RWPE2 (cell line): Measurements from ENCODE around the gene CSNK1G1.
"Not testable (repeated sequence)": the region's sequence is repeated elsewhere in the genome, so short reads cannot be mapped to it uniquely, and the experiment has no call there.

Experiments
- ATAC-seq: fragments of 200-7000 bp; cut with Tn5 transposase; 3 replicates; pipeline ENCODE4 v1.9.1; 2021; ENCODE audit warnings: low read depth
- DNase-seq: peaks from one replicate; pipeline ENCODE4 v3.0.0-alpha.2; 2020; ENCODE audit warnings: low spot score
- H3K27ac ChIP-seq: fragments of 450-650 bp; 2 replicates; pipeline ENCODE4 v1.5.1; 2017; ENCODE audit warnings: mild to moderate bottlenecking; ENCODE audit not compliant: poor library complexity, severe bottlenecking
- H3K27me3 ChIP-seq: fragments of 250-450 bp; sonication (Bioruptor Pico); 2 replicates; pipeline ENCODE4 v1.5.1; 2021; ENCODE audit warnings: mild to moderate bottlenecking, moderate library complexity; ENCODE audit not compliant: insufficient read depth, poor library complexity, severe bottlenecking
- H3K36me3 ChIP-seq: fragments of 250-450 bp; sonication (Bioruptor Pico); 2 replicates; pipeline ENCODE4 v1.5.1; 2020; ENCODE audit warnings: low read depth, mild to moderate bottlenecking, moderate library complexity
- H3K4me1 ChIP-seq: fragments of 250-450 bp; sonication (Bioruptor Pico); 2 replicates; pipeline ENCODE4 v1.5.1; 2021; ENCODE audit warnings: mild to moderate bottlenecking, moderate library complexity; ENCODE audit not compliant: insufficient read depth, poor library complexity, severe bottlenecking
- H3K4me3 ChIP-seq: fragments of 250-450 bp; sonication (Bioruptor Pico); 2 replicates; pipeline ENCODE4 v1.5.1; 2021; ENCODE audit warnings: mild to moderate bottlenecking, moderate library complexity; ENCODE audit not compliant: severe bottlenecking
- H3K9me3 ChIP-seq: fragments of 250-450 bp; sonication (Bioruptor Pico); 2 replicates; pipeline ENCODE4 v1.5.1; 2021; ENCODE audit warnings: mild to moderate bottlenecking, moderate library complexity; ENCODE audit not compliant: severe bottlenecking
- CTCF ChIP-seq: fragments of 450-650 bp; IDR thresholded peaks from one replicate; pipeline ENCODE4 v1.5.1; 2017; ENCODE audit warnings: mild to moderate bottlenecking, moderate library complexity; ENCODE audit not compliant: poor library complexity, severe bottlenecking

CSNK1G1 gene

DNA sequence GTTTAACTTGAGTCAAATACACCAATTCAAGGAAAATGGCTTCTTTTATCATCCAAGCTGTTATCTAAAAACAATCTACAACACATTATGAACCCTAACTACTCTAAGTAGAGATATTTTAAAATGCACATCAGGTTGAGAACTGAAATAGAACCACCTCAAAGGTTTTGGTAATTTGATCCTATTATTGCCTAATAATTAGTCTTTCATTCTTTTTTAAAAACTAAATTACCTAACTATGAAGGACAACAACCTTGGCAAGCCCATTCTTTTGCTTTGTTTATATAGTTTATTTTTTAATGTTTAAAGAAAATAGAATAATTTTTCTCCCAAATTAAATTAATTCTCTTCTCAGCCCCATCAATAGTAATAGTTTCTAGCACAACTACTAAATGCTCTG lies 132.1 kb downstream of the CSNK1G1 start:
- Histone ChIP-seq H3K27ac (no peak overlapping the region), H3K4me1 (peaks cover 10% of the 10 kb centered on the region), H3K4me3 (no peak overlapping the region), H3K36me3 (no peaks in the 10 kb centered on the region), H3K9me3 (no peaks in the 10 kb centered on the region), H3K27me3 (no peaks in the 10 kb centered on the region)
- DNase-seq (no peak), ATAC-seq (no peak)
- no peak for TF ChIP-seq CTCF

DNA sequence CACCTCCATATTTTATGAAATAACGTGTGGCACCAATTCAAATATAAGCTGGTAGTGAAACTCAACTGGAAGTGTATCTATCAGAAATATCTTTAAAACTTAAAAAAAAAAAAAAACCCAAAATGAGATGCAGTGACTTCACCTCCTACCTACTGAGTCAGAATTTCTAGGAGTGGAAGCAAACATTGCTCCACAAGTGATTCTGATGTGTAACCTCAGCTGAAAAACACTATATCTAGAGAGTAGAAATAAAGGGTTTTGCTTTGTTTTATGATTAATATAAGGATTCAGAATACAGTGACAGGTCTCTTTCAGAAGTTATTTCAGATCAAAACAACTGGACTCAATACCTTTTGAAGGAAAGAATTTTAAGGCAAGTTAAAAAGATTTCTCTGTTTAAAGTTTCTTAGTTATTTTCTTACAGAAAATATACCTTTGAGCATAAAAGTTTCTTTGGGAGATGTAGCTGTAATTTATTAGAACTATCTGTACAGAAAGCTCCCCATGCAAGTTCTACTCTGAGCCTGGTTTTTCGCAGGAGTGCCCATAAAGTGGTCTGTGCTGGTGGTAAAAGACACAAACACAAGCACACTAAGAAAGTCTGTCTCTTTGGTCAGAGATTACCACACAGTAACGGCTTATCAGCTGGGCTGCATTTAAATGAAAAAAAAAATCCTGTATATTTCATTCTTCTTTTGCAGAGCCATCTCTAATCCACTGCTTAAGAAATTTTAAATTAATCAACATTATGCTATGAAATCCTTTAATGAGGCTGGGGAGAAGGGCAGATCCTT lies 133.2 kb downstream of the CSNK1G1 start:
- no peak for DNase-seq
- Histone ChIP-seq H3K36me3 (no peaks in the 10 kb centered on the region), H3K27ac (no peak overlapping the region)

DNA sequence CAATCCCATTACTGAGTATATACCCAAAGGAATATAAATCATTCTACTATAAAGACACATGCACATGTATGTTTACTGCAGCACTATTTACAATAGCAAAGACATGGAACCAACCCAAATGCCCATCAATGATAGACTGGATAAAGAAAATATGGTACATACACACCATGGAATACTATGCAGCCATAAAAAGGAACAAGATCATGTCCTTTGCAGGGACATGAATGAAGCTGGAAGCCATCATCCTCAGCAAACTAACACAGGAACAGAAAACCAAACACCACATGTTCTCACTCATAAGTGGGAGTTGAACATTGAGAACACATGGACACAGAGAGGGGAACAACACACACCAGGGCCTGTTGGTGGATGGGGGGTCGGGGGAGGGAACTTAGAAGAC lies 134.1 kb downstream of the CSNK1G1 start:
- H3K27ac ChIP-seq, ATAC-seq, H3K9me3 ChIP-seq, H3K4me3 ChIP-seq, H3K27me3 ChIP-seq, H3K36me3 ChIP-seq, DNase-seq: not testable (repeated sequence)
- peaks cover 10% of the 10 kb centered on the region for H3K4me1 ChIP-seq

More for the DNA sequence above, 133.2 kb downstream of the CSNK1G1 start:
- peaks cover 10% of the 10 kb centered on the region for H3K4me1 ChIP-seq
- no peak for TF ChIP-seq CTCF
- no peak overlapping the region for H3K4me3 ChIP-seq
- no peaks in the 10 kb centered on the region for H3K9me3 ChIP-seq
- no peaks in the 10 kb centered on the region for H3K27me3 ChIP-seq
- no peak for ATAC-seq

DNA sequence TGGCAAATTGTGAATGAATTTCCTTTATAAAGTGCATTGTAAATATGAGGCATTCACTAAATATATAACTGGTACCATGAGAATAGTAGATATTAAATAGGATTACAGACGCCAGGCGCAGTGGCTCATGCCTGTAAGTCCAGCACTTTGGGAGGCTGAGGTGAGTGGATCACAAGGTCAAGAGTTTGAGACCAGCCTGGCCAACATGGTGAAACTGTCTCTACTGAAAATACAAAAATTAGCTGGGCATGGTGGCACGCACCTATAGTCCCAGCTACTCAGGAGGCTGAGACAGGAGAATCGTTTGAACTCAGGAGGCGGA lies 138.6 kb downstream of the CSNK1G1 start:
- ATAC-seq, H3K4me3 ChIP-seq, DNase-seq, H3K4me1 ChIP-seq, H3K27ac ChIP-seq, H3K9me3 ChIP-seq, H3K27me3 ChIP-seq: not testable (repeated sequence)
- H3K36me3 ChIP-seq = peaks cover 24% of the 10 kb centered on the region

DNA sequence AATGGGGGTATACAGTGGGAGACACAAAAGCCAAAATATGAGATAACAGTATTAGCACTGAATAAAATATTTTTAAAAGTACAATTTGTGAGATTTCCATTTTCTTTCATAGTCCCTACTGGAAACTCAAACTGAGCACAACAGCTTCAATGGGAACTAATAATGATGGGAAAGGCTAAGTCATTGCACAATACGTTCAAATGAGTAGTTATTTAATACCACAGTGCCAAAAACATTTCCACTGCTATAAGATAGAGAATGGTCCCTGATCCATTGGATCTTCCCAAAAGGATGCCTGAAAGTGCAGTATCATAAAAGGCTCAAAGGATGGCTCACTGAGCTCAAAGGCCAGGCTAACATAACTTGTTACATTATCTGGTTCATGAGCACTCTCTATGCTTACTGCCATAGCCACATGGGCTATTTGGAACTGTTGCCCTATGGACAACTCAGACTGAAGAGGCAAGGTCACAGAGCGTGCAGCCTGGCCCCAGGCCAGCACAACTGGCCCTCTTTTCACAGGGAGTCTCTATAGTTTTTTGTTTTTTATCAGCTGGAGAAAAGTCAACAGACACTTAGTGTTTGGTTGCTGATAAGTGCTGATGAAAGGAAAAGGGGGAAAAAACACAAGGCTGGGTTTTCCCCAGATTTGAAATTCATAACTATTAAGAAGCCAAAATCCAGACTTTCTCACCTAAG lies 139.1 kb downstream of the CSNK1G1 start:
- DNase-seq = no peak
- H3K27ac ChIP-seq = no peak overlapping the region

More for the DNA sequence above, 139.1 kb downstream of the CSNK1G1 start:
- no peaks in the 10 kb centered on the region for H3K4me1 ChIP-seq
- no peaks in the 10 kb centered on the region for H3K27me3 ChIP-seq
- no peaks in the 10 kb centered on the region for H3K9me3 ChIP-seq
- H3K4me3 ChIP-seq = no peak overlapping the region
- ATAC-seq = peak; percentile 50; the same call in 2 of the 3 replicates
- TF ChIP-seq CTCF = no peak
- peaks cover 29% of the 10 kb centered on the region for H3K36me3 ChIP-seq
